Kasumi-1 (cell line): ENCODE measurements around the gene CD1E.
"Not testable (repeated sequence)": the region's sequence is repeated elsewhere in the genome, so short reads cannot be mapped to it uniquely, and the experiment has no call there.

Experiments used
- DNase-seq, 2 experiments: peaks; one replicate each; lab custom pipeline; 2025; lab: John Stamatoyannopoulos, UW

CD1E gene

GRCh38 chr1:158362941-158363340 is 9.2 kb downstream of the CD1E start:
- no peak for DNase-seq

DNA sequence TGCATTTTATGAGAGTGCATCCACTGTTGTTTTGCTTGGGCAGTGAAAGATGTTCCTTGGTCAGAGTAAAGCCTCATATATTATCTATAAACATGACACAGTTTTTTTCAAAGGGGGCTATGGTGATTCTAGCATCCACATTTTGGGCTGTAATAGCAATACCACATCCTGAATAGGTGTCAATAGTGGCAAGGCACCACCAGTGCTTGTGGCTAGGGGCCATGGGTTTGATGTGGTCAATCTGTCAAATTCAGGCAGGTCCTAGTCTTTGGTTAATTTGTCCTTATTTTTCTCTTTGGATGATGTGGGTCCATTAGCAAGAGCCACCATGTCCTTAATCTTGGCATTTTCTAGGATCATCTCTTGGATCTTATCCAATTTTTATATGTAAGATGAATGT is 13.1 kb downstream of the CD1E start:
- no peak for DNase-seq

- no peak for DNase-seq
Measured at GRCh38 chr1:158371188-158371953, 17.7 kb downstream of the CD1E start.

DNA sequence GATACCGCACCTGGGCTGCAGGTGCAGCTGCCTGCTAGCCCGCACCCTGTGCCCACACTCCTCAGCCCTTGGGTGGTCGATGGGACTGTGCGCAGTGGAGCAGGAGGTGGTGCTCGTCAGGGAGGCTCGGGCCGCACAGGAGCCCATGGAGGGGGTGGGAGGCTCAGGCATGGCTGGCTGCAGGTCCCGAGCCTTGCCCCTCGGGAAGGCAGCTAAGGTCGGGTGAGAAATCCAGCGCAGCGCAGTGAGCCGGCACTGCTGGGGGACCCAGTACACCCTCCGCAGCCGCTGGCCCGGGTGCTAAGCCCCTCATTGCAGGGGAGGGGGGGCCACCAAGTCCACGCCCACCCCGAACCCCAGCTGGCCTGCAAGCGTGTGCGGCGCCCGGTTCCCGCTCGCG is 20.4 kb downstream of the CD1E start:
- not testable (repeated sequence) for DNase-seq

GRCh38 chr1:158374860-158375259 is 21.2 kb downstream of the CD1E start:
- DNase-seq = no peak

DNA sequence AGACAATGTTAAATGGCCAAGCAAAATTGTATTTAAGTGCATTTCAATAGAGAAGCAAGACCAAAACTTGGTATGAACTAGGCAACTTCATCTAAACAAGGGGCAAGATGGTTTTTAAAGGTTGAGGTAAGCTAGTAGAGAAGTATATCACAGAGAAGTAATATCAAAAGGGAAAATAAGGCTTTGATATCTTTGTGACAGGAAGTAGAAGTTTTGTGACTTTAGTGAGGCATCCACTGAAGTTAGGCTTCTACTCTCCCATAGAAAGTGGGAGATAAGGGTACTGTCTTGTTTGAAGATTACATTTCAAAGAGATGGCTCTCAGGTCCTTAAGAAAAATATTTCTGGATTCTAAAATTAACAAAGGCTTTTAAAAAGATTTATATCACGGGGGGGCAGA is 36.6 kb downstream of the CD1E start:
- DNase-seq = no peak

GRCh38 chr1:158391099-158391498 is 37.4 kb downstream of the CD1E start:
- DNase-seq = no peak

DNA sequence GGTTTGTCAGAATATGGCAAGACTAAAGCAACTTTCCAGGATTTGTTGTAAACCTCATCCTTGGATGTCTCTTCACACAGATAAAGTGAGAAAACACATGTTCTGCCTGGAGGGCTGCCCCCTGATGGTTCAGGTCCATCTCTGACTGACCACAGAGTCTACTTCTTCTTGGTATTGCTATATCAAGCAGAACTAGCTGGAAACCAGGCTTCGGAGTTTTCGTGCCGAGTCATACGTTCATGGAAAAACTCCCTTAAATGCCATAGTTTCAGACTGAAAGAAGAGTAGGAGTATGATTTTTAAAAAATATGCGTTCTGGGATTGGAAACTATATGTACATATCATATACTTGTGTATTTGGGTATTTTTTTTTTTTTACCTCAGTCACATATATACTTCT is 39.8 kb downstream of the CD1E start:
- DNase-seq = no peak

GRCh38 chr1:158396646-158397045 is 43.0 kb downstream of the CD1E start:
- no peak for DNase-seq

GRCh38 chr1:158398818-158399514 is 45.3 kb downstream of the CD1E start, which contains the start of gene OR10T2:
Gene OR10T2 (minus strand): TSS chr1:158399466. CDS start chr1:158399466, 0 bp downstream.
- no peak for DNase-seq

- DNase-seq = no peak
Measured at GRCh38 chr1:158400871-158401270, 47.2 kb downstream of the CD1E start.

DNA sequence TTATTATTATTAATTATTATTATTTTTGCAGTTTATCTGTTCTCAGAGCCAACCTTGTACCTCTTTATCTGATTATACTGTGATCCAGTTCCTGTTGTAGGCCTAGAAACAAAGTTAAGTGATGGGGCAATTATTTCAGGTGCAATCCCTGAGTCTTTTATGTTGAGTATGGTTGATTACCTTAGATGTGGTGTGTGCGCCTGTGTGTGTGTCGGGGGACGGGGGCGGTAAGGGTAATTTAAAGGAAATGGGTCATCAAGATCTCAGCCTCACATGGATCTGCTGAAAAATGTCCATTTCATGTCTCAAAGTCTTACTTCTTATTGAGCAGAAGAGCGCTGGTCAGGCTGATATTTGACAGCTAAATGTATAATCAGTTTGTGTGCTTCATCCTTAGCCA is 53.4 kb downstream of the CD1E start:
- no peak for DNase-seq
